A549 (cell line): ENCODE results near the gene UBASH3B.

ENCODE experiments used
- BHLHE40 ChIP-seq: IDR thresholded peaks from 2 replicates; pipeline ENCODE4 v1.6.1; 2012; ENCODE audit warnings: low read depth, low read length, inconsistent platforms
- CEBPB ChIP-seq, 2 experiments: fragments of >200 bp in 1 of 2; sonication (Bioruptor Twin) in 1 of 2; formaldehyde crosslinking in 1 of 2; IDR thresholded peaks; 2 replicates each; pipeline ENCODE4 v1.6.1; 2012 to 2016
- CTCF ChIP-seq: fragments of >200 bp; sonication (Bioruptor Twin); formaldehyde crosslinking; IDR thresholded peaks from 3 replicates; pipeline ENCODE4 v1.5.1; 2016
- EP300 ChIP-seq, 2 experiments: fragments of >200 bp; sonication (Bioruptor Twin); formaldehyde crosslinking; IDR thresholded peaks; 2 replicates in 1 of 2; 3 replicates in 1 of 2; pipeline ENCODE4 v1.6.1; 2016 to 2017
- JUN ChIP-seq, 2 experiments: fragments of >200 bp; sonication (Bioruptor Twin); formaldehyde crosslinking; IDR thresholded peaks; 2 replicates in 1 of 2; 3 replicates in 1 of 2; pipeline ENCODE4 v1.6.1; 2016 to 2017
- MAX ChIP-seq: IDR thresholded peaks from 2 replicates; pipeline ENCODE4 v1.6.1; 2012
- PHF8 ChIP-seq: fragments of 200-600 bp; sonication (generic); IDR thresholded peaks from 2 replicates; pipeline ENCODE4 v1.6.1; 2016; ENCODE audit warnings: low read depth, mild to moderate bottlenecking, antibody characterized with exemption, moderate library complexity, borderline replicate concordance
- POLR2A ChIP-seq: IDR thresholded peaks from 2 replicates; pipeline ENCODE4 v1.6.1; 2012; ENCODE audit warnings: mild to moderate bottlenecking, low read length
- POLR2AphosphoS2 ChIP-seq: conservative IDR thresholded peaks from 2 replicates; pipeline ENCODE4 v1.6.1; 2012; ENCODE audit warnings: low read length, improper control_type of control experiment, inconsistent platforms
- RFX5 ChIP-seq: fragments of 450-650 bp; IDR thresholded peaks from 2 replicates; pipeline ENCODE4 v1.7.1; 2014; ENCODE audit warnings: antibody characterized with exemption, mild to moderate bottlenecking, moderate library complexity
- SMC3 ChIP-seq: fragments of >200 bp; sonication (Bioruptor Twin); formaldehyde crosslinking; IDR thresholded peaks from 3 replicates; pipeline ENCODE4 v1.6.1; 2018; ENCODE audit warnings: inconsistent platforms

GRCh38 chr11:122737951-122738693 lies 82.6 kb downstream of the UBASH3B start:
- TF ChIP-seq RFX5 (no peak), MAX (no peak), POLR2A (no peak), PHF8 (no peak), EP300 (IDR thresholded peaks at IDR 0.05) (no peak), BHLHE40 (no peak), JUN (IDR thresholded peaks at IDR 0.05) (no peak), POLR2AphosphoS2 (no peak), CTCF (no peak), SMC3 (no peak), CEBPB (IDR thresholded peaks at IDR 0.05) (no peak)
